Measurements from ENCODE around the gene SLC46A2. TPM values are rescaled to one million over a fixed set of nuclear protein-coding genes. Genes with fewer than 3 reads are reported as not detected.
A peak's percentile ranks its signal among the peaks of the same experiment; 100 is the strongest.

Gene SLC46A2
- total RNA-seq, 6 experiments from 2014 or later: not detected

- H3K36me3 Mint-ChIP-seq (ENCODE audit: low read depth): peaks cover 32% of the 10 kb centered on the region
- no peak for TF ChIP-seq CTCF (IDR thresholded peaks at IDR 0.05)
- no peak overlapping the region for H3K4me3 Mint-ChIP-seq
- H3K27me3 Mint-ChIP-seq (ENCODE audit: insufficient read depth): peaks cover 2% of the 10 kb centered on the region; the same call in 1 of the 2 replicates
- peaks cover 13% of the 10 kb centered on the region for H3K4me1 Mint-ChIP-seq (ENCODE audit: low read depth)
- H3K9me3 Mint-ChIP-seq: no peaks in the 10 kb centered on the region
- peak overlapping the region; percentile 68 for H3K27ac Mint-ChIP-seq
- no peak for DNase-seq
Observed at GRCh38 chr9:112873773-112874405, 16.8 kb downstream of the SLC46A2 start.

DNA sequence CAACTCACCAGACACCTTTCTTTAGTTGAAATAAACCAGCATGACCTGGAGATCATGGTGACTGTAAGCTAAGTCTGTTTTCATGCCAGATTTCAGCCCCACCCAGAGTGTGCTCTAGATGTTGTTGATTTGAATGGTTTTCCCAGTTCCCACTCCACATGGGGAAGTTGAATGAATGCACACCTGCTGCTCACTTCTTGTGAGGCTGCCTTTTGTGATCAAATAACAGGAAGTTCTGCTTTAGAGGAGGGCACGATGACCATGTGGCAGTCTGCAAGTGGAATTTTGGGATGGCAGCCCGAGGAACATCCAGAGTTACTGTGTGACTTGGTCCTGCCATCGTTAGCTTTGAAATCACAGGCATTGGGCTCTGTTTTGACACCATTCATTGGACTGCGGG, 18.7 kb downstream of the SLC46A2 start:
- DNase-seq: no peak
- no peak overlapping the region for H3K4me3 Mint-ChIP-seq
- no peak overlapping the region for H3K27ac Mint-ChIP-seq
- H3K4me1 Mint-ChIP-seq (ENCODE audit: low read depth): peaks cover 29% of the 10 kb centered on the region
- no peaks in the 10 kb centered on the region for H3K27me3 Mint-ChIP-seq (ENCODE audit: insufficient read depth)
- no peak for TF ChIP-seq CTCF (IDR thresholded peaks at IDR 0.05)
- peaks cover 41% of the 10 kb centered on the region for H3K36me3 Mint-ChIP-seq (ENCODE audit: low read depth)
- peaks cover 6% of the 10 kb centered on the region for H3K9me3 Mint-ChIP-seq

DNA sequence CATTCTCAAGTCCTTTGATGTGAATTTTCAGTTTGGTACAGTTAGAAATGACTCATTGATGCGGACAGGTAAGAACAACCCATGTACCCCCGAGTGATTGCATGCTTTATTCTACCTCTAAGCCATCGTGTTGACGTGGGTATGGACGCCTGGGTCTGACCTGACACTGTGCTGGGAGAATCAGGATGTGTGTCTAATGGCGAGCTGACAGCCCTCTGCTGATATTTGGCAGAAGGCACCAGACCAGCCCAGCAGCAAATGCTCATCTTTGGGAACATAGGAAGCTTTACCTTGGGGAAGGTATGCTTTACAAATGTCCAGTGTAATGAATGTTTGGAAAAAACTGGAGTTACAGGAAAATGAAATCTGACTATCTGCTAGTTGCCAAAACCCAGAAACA, 20.1 kb downstream of the SLC46A2 start:
- no peak for TF ChIP-seq CTCF (IDR thresholded peaks at IDR 0.05)
- DNase-seq: no peak
- no peak overlapping the region for H3K4me3 Mint-ChIP-seq
- H3K4me1 Mint-ChIP-seq (ENCODE audit: low read depth): peaks cover 30% of the 10 kb centered on the region
- no peaks in the 10 kb centered on the region for H3K27me3 Mint-ChIP-seq (ENCODE audit: insufficient read depth)
- H3K27ac Mint-ChIP-seq: no peak overlapping the region
- H3K9me3 Mint-ChIP-seq: peaks cover 6% of the 10 kb centered on the region
- H3K36me3 Mint-ChIP-seq (ENCODE audit: low read depth): peaks cover 42% of the 10 kb centered on the region

- no peak overlapping the region for H3K27ac Mint-ChIP-seq
- H3K4me1 Mint-ChIP-seq (ENCODE audit: low read depth): peaks cover 30% of the 10 kb centered on the region
- no peak overlapping the region for H3K4me3 Mint-ChIP-seq
- H3K36me3 Mint-ChIP-seq (ENCODE audit: low read depth): peaks cover 42% of the 10 kb centered on the region
- DNase-seq: no peak
- H3K9me3 Mint-ChIP-seq: peaks cover 6% of the 10 kb centered on the region
- TF ChIP-seq CTCF (IDR thresholded peaks at IDR 0.05): no peak
- no peaks in the 10 kb centered on the region for H3K27me3 Mint-ChIP-seq (ENCODE audit: insufficient read depth)
Observed at GRCh38 chr9:112869917-112870316, 20.8 kb downstream of the SLC46A2 start.

- no peak for DNase-seq
- Mint-ChIP-seq H3K27me3 (ENCODE audit: insufficient read depth) (no peaks in the 10 kb centered on the region), H3K4me1 (ENCODE audit: low read depth) (peaks cover 26% of the 10 kb centered on the region), H3K9me3 (peaks cover 6% of the 10 kb centered on the region), H3K4me3 (no peak overlapping the region), H3K27ac (no peak overlapping the region), H3K36me3 (ENCODE audit: low read depth) (peaks cover 42% of the 10 kb centered on the region)
- no peak for TF ChIP-seq CTCF (IDR thresholded peaks at IDR 0.05)
Observed at GRCh38 chr9:112869041-112869529, 21.6 kb downstream of the SLC46A2 start.

Measured in HFFc6 (cell line).